ENCODE data around the gene INPP5A. TPM values are rescaled to one million over a fixed set of nuclear protein-coding genes. Genes with fewer than 3 reads are reported as not detected.

INPP5A gene
- total RNA-seq, 1 experiment from 2014 or later: 14.7 TPM

GRCh38 chr10:132701099-132701845 is 163.7 kb downstream of the INPP5A start:
- DNase-seq (ENCODE audit: unreplicated experiment): no peak
- BruUV-seq (replicated peaks): no TSS peak
- Mint-ChIP-seq H3K9me3 (ENCODE audit: unreplicated experiment) (peaks cover 8% of the 10 kb centered on the region), H3K4me1 (ENCODE audit: insufficient read depth, unreplicated experiment) (no peaks in the 10 kb centered on the region), H3K36me3 (ENCODE audit: insufficient read depth, unreplicated experiment) (peaks cover 11% of the 10 kb centered on the region), H3K27me3 (ENCODE audit: insufficient read depth, unreplicated experiment) (no peaks in the 10 kb centered on the region), H3K4me3 (ENCODE audit: unreplicated experiment) (no peak overlapping the region), H3K27ac (ENCODE audit: low read depth, unreplicated experiment) (no peak overlapping the region)
- TF ChIP-seq CTCF (IDR thresholded peaks at IDR 0.05; ENCODE audit: unreplicated experiment): no peak
- CTCF ChIA-PET: no interaction called here
- POLR2A ChIA-PET: no interaction called here
- intact Hi-C loops (cut with micrococcal nuclease): no loop called here

- intact Hi-C loops (cut with micrococcal nuclease): no loop called here
- DNase-seq (ENCODE audit: unreplicated experiment): no peak
- ChIA-PET POLR2A (no interaction called here), CTCF (no interaction called here)
- Mint-ChIP-seq H3K4me3 (ENCODE audit: unreplicated experiment) (no peak overlapping the region), H3K4me1 (ENCODE audit: insufficient read depth, unreplicated experiment) (no peaks in the 10 kb centered on the region), H3K27ac (ENCODE audit: low read depth, unreplicated experiment) (no peak overlapping the region), H3K36me3 (ENCODE audit: insufficient read depth, unreplicated experiment) (peaks cover 11% of the 10 kb centered on the region), H3K27me3 (ENCODE audit: insufficient read depth, unreplicated experiment) (no peaks in the 10 kb centered on the region), H3K9me3 (ENCODE audit: unreplicated experiment) (peaks cover 12% of the 10 kb centered on the region)
- BruUV-seq (replicated peaks): no TSS peak
- TF ChIP-seq CTCF (IDR thresholded peaks at IDR 0.05; ENCODE audit: unreplicated experiment): no peak
Observed at GRCh38 chr10:132701846-132702190, 164.2 kb downstream of the INPP5A start.

- BruUV-seq (replicated peaks): no TSS peak
- peaks cover 12% of the 10 kb centered on the region for H3K9me3 Mint-ChIP-seq (ENCODE audit: unreplicated experiment)
- ChIA-PET CTCF (interaction anchor here (0.5 to 1.1 kb wide), 3 partner anchors 49 to 244 kb away, joined by 3 to 4 read pairs (median 3); no protein-coding TSS in a partner anchor), POLR2A (no interaction called here)
- H3K27me3 Mint-ChIP-seq (ENCODE audit: insufficient read depth, unreplicated experiment): no peaks in the 10 kb centered on the region
- intact Hi-C loops (cut with micrococcal nuclease): no loop called here
- no peaks in the 10 kb centered on the region for H3K4me1 Mint-ChIP-seq (ENCODE audit: insufficient read depth, unreplicated experiment)
- TF ChIP-seq CTCF (IDR thresholded peaks at IDR 0.05; ENCODE audit: unreplicated experiment): no peak
- no peak for DNase-seq (ENCODE audit: unreplicated experiment)
- no peak overlapping the region for H3K4me3 Mint-ChIP-seq (ENCODE audit: unreplicated experiment)
- H3K36me3 Mint-ChIP-seq (ENCODE audit: insufficient read depth, unreplicated experiment): peaks cover 9% of the 10 kb centered on the region
- no peak overlapping the region for H3K27ac Mint-ChIP-seq (ENCODE audit: low read depth, unreplicated experiment)
Observed at GRCh38 chr10:132702601-132703418, 165.2 kb downstream of the INPP5A start.

- DNase-seq (ENCODE audit: unreplicated experiment): no peak
- BruUV-seq (replicated peaks): no TSS peak
- Mint-ChIP-seq H3K27me3 (ENCODE audit: insufficient read depth, unreplicated experiment) (no peaks in the 10 kb centered on the region), H3K27ac (ENCODE audit: low read depth, unreplicated experiment) (no peak overlapping the region), H3K36me3 (ENCODE audit: insufficient read depth, unreplicated experiment) (peaks cover 8% of the 10 kb centered on the region), H3K4me1 (ENCODE audit: insufficient read depth, unreplicated experiment) (no peaks in the 10 kb centered on the region), H3K4me3 (ENCODE audit: unreplicated experiment) (no peak overlapping the region), H3K9me3 (ENCODE audit: unreplicated experiment) (peaks cover 12% of the 10 kb centered on the region)
- ChIA-PET CTCF (interaction anchor here (0.6 to 1.1 kb wide), 2 partner anchors 49 to 59 kb away, joined by 3 to 4 read pairs; no protein-coding TSS in a partner anchor), POLR2A (no interaction called here)
- intact Hi-C loops (cut with micrococcal nuclease): no loop called here
- no peak for TF ChIP-seq CTCF (IDR thresholded peaks at IDR 0.05; ENCODE audit: unreplicated experiment)
Observed at GRCh38 chr10:132703419-132704007, 165.9 kb downstream of the INPP5A start.
